Epithelial cell of prostate (primary cell): ENCODE results near the gene PATL1.
A peak's percentile ranks its signal among the peaks of the same experiment; 100 is the strongest.
"Not testable (repeated sequence)": the region's sequence is repeated elsewhere in the genome, so short reads cannot be mapped to it uniquely, and the experiment has no call there.

Source experiments
- DNase-seq: peaks from one replicate; pipeline ENCODE4 v3.0.0-alpha.2; 2011; ENCODE audit warnings: low read depth, low spot score
- H3K27ac ChIP-seq: fragments of 450-650 bp; 2 replicates; pipeline ENCODE4 v1.5.1; 2017; ENCODE audit warnings: mild to moderate bottlenecking

PATL1 gene

DNA sequence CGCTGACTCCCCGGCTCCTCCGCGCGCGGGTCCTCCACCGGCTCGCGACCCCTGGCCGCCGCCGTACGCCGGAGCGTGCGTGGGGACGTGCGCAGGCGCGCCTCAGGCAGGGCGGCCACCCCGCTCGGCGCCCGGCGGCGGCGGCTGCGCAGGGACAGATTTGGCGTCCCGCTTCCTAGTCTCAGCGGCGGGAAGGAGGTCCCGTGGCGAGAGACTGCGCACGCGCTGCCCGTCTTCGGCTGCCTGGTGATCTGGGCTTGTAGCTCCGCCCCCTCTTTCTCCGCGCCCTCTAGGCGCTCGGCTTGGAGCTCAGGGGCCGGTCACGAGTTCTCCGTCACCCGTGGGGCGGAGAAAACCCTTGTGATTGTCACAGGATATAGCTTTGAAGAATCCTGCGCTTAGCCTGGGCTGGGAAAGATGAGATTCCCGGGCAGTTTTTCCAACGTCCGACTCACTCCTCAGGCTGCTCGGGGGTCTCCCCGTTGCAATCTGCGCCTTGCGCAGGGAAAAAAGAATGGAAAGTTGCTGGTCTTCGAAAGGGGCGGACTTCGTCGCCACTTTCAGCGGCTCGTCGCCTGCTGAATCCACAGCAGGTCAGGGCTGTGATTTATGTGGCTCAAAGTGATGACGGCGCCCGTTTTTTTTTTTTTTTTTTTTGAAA, at the start of gene PATL1:
Gene PATL1 (minus strand): TSS at position 88 of the 661 bp plus-strand sequence. CDS start 142 bp downstream, outside the sequence.
- peak within 1 kb of the TSS; percentile 94 for H3K27ac ChIP-seq
- DNase-seq, result peak; percentile 85

DNA sequence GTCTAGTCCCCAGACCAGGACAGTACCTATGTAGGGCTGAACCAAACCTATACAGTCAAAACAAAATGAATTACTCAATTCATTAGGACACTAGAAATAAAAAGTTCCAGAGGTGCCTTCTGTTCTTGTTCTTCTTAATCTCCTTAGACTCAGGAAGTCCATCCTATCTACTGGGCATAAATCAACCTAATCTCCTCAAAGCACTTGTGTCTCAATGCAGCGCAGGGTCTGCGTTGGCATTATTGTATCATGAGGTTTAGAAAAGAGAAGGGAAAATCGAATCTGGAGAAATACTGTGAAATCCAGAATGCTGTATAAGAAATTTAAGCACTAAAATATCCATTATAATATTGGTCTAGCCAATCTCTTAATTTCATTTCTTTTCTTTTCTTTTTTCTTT, 47.2 kb upstream of the PATL1 start:
- H3K27ac ChIP-seq, result no peak overlapping the region
- no peak for DNase-seq

DNA sequence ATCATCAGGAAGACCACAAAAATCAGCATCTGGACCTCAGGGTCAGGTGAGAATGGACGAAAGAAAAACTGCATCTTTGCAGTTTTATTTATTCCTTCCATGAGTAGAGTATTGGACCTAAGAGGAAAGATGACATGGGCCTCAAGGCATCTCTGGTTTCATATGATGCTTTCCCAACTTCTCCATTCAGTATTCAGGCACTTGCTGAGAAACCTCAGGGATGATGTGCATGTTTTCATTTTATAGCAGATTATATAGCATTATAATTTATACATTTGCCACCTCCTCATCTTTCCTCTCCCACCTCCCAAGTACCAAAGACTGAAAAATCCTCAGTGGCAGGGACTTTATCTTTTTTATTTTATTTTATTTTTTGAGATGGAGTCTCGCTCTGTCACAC, 44.9 kb upstream of the PATL1 start, which contains the start of gene OR10V1:
Gene OR10V1 (minus strand): TSS at position 101 of the 400 bp plus-strand sequence. CDS start 0 bp downstream, at position 101.
- no peak for DNase-seq
- no peak within 1 kb of the TSS for H3K27ac ChIP-seq

DNA sequence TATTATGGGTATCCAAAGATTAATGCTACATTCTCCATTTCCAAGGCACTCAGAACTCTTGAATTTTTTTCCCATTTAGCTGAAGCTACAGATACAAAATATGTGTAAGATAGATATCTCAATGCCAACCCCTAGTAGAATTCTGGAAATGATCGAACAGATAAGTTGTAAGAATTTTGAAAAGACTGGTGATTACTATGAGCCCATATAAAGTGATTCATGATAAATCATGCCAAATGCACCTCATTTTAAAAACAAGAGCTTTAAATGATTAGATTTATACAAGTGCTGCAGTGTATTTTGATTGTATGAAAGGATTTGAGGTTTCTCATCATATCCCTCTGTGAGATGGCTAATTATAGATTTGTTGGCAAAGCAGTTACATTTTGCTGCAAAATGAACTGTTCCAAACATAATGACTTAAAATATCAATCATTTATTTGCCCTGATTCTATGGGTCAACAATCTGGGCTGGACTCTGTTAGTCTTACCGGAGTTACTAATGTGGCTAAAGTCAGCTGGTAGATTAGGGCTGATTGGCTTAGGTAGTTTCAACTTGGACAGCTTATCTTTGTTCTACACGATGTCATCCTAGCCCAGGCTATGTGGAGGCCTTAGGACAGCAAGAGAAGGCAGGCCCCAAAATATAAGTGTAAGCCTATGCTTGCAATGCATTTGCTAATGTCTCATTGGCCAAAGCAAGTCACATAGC, 41.5 kb upstream of the PATL1 start:
- DNase-seq, result no peak
- no peak overlapping the region for H3K27ac ChIP-seq

DNA sequence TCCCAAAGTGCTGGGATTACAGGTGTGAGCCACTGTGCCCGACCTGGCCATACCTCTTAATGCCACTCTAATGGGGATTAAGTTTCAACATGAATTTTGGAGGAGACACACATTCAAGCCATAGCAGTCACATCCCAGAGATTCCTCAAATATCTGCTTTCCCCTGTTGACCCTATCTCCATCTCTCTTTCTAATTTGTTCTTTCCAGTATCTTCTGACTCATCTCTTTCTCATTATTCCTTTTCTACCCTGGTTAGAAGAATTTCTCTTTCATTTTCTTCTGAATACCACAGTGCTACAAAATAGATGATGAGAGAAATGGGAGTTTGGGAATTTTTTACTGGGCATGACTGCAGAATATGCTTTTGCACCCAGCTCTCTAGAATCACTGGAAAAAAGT, 39.7 kb upstream of the PATL1 start:
- H3K27ac ChIP-seq, result peak overlapping the region; percentile 95
- no peak for DNase-seq

DNA sequence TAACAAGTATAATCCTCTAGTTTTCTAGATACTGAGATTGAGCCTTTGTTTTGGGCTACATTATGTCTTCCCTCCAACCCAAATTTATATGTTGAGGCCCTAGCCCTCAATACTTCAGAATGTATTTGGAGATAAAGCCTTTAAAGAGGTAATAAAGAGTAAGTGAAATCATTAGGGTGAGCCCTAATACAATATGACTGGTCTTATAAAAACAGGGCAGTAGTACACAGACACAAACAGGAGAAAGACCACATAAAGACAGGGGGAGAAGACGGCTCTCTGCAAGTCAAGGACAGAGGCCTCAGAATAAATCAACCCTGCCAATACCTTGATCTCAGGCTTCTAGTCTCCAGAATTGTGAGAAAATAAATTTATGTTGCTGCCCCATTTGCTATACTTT, 38.5 kb upstream of the PATL1 start:
- DNase-seq, result no peak
- peak overlapping the region; percentile 95 for H3K27ac ChIP-seq

GRCh38 chr11:59706518-59707285, 37.9 kb upstream of the PATL1 start:
- DNase-seq, result peak; percentile 90
- H3K27ac ChIP-seq, result peak overlapping the region; percentile 95

GRCh38 chr11:59705294-59705693, 36.5 kb upstream of the PATL1 start:
- no peak for DNase-seq
- H3K27ac ChIP-seq, result peak overlapping the region; percentile 95

DNA sequence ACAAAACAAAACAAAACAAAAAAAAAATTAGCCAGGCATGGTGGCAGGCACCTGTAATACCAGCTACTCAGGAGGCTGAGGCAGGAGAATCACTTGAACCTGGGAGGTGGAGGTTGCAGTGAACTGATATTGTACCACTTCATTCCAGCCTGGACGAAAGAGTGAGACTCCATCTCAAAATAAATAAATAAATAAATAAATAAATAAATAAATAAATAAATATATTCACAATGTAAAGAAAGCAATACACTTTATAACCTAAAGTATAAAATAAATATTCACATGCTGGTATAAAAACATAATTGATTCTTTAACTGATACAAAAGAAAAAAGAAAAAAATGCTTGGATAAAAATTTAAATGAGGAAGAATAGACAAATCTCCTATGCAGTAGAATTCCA, 34.7 kb upstream of the PATL1 start:
- DNase-seq, H3K27ac ChIP-seq: not testable (repeated sequence)

DNA sequence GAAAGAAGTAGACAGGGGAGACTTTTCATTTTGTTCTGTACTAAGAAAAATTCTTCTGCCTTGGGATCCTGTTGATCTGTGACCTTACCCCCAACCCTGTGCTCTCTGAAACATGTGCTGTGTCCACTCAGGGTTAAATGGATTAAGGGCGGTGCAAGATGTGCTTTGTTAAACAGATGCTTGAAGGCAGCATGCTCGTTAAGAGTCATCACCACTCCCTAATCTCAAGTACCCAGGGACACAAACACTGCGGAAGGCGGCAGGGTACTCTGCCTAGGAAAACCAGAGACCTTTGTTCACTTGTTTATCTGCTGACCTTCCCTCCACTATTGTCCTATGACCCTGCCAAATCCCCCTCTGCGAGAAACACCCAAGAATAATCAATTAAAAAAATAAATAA, 31.3 kb upstream of the PATL1 start:
- not testable (repeated sequence) for H3K27ac ChIP-seq, DNase-seq

GRCh38 chr11:59698506-59698905, 29.7 kb upstream of the PATL1 start:
- DNase-seq, result no peak
- no peak overlapping the region for H3K27ac ChIP-seq

GRCh38 chr11:59692915-59693314, 24.1 kb upstream of the PATL1 start:
- no peak overlapping the region for H3K27ac ChIP-seq
- DNase-seq, result no peak

DNA sequence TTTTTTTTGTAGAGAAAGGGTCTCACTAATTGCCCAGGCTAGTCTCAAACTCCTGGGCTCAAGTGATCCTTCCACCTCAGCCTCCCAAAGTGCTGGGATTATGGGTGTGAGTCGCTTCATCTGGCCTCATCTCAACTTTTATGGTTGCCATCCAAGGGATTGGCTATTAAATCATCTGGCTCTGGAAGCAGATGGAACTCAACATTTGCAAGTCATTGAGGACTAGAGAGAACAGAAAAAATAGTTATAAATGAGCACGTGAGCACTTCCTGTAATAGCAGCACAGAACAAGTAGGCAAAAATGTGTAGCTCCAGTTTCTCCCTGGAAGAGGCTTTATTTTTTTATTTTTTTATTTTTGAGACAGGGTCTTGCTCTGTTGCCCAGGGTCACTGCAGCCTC, 22.3 kb upstream of the PATL1 start:
- no peak for DNase-seq
- H3K27ac ChIP-seq, result no peak overlapping the region

DNA sequence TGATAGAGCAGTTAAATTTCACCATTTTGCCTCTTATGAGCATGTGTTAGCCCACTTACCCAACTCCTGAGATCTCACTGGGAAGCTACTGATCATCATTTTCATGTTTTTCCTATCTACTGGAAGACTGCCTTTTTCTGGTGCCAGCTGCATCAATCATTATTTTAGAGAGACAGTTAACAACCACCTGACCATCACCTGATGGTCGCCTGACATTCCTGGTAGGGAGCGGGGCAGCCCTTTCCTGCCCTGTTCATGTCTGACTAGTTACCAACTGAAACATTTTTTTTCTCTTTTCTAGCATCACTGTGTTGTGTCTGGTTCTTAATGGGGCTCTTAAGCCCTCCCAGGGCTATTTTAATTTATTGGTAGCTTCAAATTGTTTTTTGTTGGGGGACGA, 20.2 kb upstream of the PATL1 start:
- DNase-seq, result no peak
- no peak overlapping the region for H3K27ac ChIP-seq

DNA sequence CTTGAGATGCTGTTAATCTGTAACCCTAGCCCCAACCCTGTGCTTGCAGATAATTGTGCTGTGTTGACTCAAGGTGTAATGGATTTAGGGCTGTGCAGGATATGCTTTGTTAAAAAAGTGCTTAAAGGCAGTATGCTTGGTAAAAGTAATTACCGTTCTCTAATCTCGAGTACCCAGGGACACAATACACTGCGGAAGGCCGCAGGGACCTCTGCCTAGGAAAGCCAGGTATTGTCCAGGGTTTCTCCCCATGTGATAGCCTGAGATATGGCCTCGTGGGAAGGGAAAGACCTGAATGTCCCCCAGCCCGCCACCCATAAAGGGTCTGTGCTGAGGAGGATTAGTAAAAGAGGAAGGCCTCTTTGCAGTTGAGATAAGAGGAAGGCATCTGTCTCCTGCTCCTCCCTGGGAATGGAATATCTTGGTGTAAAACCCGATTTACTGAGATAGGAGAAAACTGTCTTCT, 12.5 kb upstream of the PATL1 start:
- DNase-seq, H3K27ac ChIP-seq: not testable (repeated sequence)

DNA sequence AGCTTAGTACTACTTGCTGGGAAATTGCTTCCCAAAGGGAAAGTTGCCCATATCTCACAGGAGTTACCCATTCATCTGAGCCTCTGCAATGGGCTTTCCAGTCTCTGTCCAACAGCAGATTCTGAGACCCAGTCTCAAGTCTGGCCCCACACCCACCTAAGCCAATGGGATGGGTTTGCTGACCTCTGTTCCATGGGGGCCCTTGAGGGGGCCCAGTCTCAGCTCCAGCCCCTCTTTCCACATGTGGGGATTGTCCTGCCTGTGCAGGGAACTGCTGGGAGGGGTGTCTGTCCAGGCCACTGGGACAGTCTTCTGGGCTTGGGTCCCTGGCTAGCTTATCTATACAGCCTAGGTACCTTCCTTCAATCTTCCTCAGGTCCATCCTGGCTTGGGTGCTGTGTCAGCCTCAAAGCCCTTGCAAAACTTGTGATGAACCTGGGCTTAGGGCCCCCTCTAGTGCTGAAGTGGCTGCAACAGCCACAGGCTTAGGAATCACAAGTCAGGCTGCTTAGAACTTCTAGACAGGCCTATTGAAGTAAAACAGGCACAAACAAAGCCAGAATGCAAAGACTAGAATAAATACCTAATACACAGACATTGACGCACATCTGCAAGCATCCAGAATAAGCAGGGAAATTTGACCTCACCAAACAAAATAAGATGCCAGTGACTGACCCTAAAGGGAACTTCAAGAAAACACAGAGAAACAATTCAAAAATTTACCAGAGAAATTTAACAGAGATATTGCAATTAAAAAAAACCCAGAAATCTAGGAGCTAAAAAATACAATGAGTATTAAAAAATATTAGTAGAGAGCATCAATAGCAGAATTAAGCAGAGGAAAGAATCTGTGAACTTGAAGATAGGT, 11.7 kb upstream of the PATL1 start:
- peak; percentile 31 for DNase-seq
- H3K27ac ChIP-seq, result no peak overlapping the region

GRCh38 chr11:59679347-59679746, 10.5 kb upstream of the PATL1 start:
- no peak for DNase-seq

GRCh38 chr11:59678813-59679165, 10.0 kb upstream of the PATL1 start:
- no peak overlapping the region for H3K27ac ChIP-seq
- no peak for DNase-seq

More at GRCh38 chr11:59679347-59679746, 10.5 kb upstream of the PATL1 start:
- H3K27ac ChIP-seq, result no peak overlapping the region

DNA sequence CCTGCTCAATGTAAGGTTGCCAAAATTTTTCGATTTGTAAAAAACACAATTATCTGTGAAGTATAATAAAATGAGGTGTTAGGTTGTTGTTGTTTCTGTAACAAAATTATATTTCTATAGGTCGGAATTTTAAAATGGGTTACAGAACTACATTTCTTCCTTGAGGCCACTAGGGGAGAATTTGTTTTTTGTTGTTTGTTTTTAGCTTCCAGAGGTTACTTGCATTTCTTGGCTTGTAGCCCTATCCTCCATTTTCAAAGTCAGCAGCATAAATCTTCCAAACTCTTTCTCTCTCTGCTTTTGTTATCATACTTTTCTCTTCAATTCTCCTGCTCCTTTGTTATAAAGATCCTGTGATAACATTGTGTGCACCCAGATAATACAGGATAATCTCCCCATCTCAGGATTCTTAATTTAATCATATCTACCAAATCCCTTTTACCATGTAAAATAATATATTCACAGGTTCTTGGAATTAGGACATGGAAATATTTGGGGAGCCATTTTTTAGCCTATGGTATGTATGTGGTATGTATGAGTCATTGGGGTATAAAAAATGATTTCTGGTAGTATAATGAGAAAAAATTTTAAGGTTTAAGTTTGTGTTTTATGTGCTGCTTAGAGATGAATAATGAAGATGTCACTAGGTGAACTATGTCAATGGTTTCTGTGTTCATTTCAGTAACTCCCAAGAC, 9.4 kb upstream of the PATL1 start:
- no peak for DNase-seq
- no peak overlapping the region for H3K27ac ChIP-seq
